ENCODE data around the gene IRGQ.

IRGQ gene

DNA sequence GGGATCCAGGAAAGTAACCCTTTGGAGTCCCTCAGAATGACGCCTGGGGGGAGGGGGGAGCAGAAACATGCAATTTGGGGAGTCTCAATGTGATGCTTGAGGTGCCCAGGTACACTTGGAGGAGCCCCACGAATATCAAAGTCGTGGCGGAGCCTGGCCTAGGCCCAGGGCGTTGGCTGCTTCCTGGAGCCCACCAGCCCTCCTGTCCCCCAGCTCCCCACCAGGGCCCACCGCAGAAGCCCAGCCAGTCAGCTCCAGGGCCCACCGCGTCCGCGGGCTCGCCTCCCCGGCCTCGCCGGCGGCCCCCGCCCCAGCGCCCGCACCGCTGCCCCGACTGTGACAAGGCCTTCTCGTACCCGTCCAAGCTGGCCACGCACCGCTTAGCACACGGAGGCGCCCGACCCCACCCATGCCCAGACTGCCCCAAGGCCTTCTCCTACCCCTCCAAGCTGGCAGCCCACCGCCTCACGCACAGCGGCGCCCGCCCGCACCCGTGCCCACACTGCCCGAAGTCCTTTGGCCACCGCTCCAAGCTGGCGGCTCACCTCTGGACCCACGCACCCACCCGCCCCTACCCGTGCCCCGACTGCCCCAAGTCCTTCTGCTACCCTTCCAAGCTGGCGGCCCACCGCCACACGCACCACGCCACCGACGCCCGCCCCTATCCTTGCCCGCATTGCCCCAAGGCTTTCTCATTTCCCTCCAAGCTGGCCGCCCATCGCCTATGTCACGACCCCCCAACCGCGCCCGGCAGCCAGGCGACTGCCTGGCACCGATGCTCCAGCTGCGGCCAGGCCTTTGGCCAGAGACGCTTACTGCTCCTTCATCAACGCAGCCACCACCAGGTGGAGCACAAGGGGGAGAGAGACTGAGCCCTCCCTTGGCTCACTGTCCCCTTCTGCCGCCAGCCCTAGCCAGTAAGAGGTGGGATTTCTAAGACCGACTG is 60.8 kb downstream of the IRGQ start:
- DNase-seq, result no peak

Measured in activated CD8-positive, alpha-beta memory T cell treated with anti-CD3 and anti-CD28 coated beads, Interleukin-2, amount 50 U/mL, for 48 hours (primary cell).